H1 (cell line): ENCODE data around the gene SNX24.

Experiments
- BCL11A ChIP-seq, 2 experiments: IDR thresholded peaks; one replicate each; pipeline ENCODE4 v1.6.1; 2011; ENCODE audit warnings: low read depth in 2 of 2, low read length in 2 of 2, mild to moderate bottlenecking in 2 of 2
- CBX5 ChIP-seq: fragments of 300-800, 300-1000 bp; sonication (generic); IDR thresholded peaks from 2 replicates; pipeline ENCODE4 v1.7.1; 2016; ENCODE audit warnings: antibody characterized with exemption, low read length, low read depth
- CEBPB ChIP-seq: IDR thresholded peaks from 2 replicates; pipeline ENCODE4 v1.6.1; 2012; ENCODE audit warnings: low read depth, low read length
- EZH2 ChIP-seq: fragments of 200-600 bp; sonication (generic); IDR thresholded peaks from 2 replicates; pipeline ENCODE4 v1.7.1; 2012; ENCODE audit warnings: low read depth, mild to moderate bottlenecking, moderate library complexity, low read length, inconsistent platforms; ENCODE audit not compliant: severe bottlenecking
- HDAC6 ChIP-seq: IDR thresholded peaks from one replicate; pipeline ENCODE4 v1.7.1; 2012; ENCODE audit warnings: low read depth, mild to moderate bottlenecking, inconsistent platforms, low read length, moderate library complexity
- POLR2AphosphoS5 ChIP-seq: IDR thresholded peaks from 2 replicates; pipeline ENCODE4 v1.6.1; 2011; ENCODE audit warnings: low read depth, low read length
- SIX5 ChIP-seq: IDR thresholded peaks from 2 replicates; pipeline ENCODE4 v1.6.1; 2011; ENCODE audit warnings: mild to moderate bottlenecking, low read depth, low read length
- TF ChIP-seq, protein P1 (sequence below), 3 experiments: IDR thresholded peaks; 1 replicate in 2 of 3; 2 replicates in 1 of 3; pipeline versions ENCODE4 v1.5.1 to v1.6.1; 2011; ENCODE audit warnings: low read length in 3 of 3, mild to moderate bottlenecking in 3 of 3, inconsistent platforms in 2 of 3, low read depth in 1 of 3, moderate library complexity in 1 of 3; ENCODE audit not compliant: insufficient read depth in 1 of 3; ENCODE audit errors: control extremely low read depth in 1 of 3

DNA sequence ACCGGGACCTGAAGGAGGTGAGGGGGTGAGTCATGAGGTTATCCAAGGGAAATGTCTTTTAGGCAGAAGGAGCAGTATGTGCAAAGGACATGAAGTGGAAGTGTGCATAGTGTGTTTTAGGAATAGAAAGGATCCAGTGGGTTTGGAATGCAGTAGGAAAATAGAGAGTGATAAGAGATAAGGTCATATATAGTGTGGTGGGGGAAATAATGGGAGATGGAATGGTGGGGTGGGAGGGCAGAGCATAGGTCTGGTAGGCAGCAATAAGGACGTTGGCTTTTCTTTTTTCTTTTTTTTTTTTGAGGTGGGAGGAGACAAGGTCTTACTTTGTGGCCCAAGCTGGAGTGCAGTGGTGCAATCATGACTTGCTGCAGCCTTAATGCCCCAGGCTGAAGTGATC is 17.8 kb downstream of the SNX24 start:
- TF ChIP-seq CEBPB (no peak), CBX5 (no peak), POLR2AphosphoS5 (no peak), EZH2 (no peak), HDAC6 (no peak), BCL11A (IDR thresholded peaks at IDR 0.05; ENCODE audit: low read depth in 2 of 2, low read length in 2 of 2) (no peak), SIX5 (no peak)
- TF ChIP-seq, protein P1, sequence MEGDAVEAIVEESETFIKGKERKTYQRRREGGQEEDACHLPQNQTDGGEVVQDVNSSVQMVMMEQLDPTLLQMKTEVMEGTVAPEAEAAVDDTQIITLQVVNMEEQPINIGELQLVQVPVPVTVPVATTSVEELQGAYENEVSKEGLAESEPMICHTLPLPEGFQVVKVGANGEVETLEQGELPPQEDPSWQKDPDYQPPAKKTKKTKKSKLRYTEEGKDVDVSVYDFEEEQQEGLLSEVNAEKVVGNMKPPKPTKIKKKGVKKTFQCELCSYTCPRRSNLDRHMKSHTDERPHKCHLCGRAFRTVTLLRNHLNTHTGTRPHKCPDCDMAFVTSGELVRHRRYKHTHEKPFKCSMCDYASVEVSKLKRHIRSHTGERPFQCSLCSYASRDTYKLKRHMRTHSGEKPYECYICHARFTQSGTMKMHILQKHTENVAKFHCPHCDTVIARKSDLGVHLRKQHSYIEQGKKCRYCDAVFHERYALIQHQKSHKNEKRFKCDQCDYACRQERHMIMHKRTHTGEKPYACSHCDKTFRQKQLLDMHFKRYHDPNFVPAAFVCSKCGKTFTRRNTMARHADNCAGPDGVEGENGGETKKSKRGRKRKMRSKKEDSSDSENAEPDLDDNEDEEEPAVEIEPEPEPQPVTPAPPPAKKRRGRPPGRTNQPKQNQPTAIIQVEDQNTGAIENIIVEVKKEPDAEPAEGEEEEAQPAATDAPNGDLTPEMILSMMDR (IDR thresholded peaks at IDR 0.05; ENCODE audit: control extremely low read depth in 1 of 3, insufficient read depth in 1 of 3, low read depth in 1 of 3, low read length in 3 of 3), result no peak
